ENCODE measurements around the gene GLRA2.

DNA sequence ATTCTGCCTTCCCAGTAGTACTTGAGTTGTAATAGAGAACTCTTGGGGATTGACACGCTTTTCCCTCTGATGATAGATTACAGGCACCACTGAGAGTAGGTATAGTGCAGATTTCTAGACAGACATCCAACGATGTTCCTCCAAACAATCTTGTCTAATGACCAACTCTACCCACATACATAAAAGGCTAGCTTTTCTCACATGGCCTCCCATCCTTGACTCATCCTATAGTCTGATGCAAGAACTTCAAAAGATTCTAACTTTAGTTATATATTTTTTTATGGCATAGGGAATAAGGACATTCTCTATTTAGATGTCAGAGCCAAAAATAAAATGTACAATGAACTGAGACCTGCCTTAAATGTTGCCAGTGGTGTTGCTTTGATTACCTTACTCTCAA lies 60.9 kb downstream of the GLRA2 start:
- TF ChIP-seq FOXM1 (IDR thresholded peaks at IDR 0.05; ENCODE audit: borderline replicate concordance, low read depth) (no peak), RAD21 (IDR thresholded peaks at IDR 0.05; ENCODE audit: low read depth) (no peak)
- TF ChIP-seq, protein P1, sequence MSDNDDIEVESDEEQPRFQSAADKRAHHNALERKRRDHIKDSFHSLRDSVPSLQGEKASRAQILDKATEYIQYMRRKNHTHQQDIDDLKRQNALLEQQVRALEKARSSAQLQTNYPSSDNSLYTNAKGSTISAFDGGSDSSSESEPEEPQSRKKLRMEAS (IDR thresholded peaks at IDR 0.05) = no peak

Data from Ishikawa (cell line).